Fibroblast of the aortic adventitia (primary cell): Measurements from ENCODE around the gene CRISP1. TPM values are rescaled to one million over a fixed set of nuclear protein-coding genes. Genes with fewer than 3 reads are reported as not detected.

Experiments used
- DNase-seq: peaks from one replicate; pipeline ENCODE4 v3.0.0-alpha.2; 2010; ENCODE audit warnings: low read depth
- H3K4me3 ChIP-seq: 2 replicates; pipeline ENCODE4 v1.5.1; 2011; ENCODE audit warnings: low read depth, mild to moderate bottlenecking, control low read depth, low read length, moderate library complexity
- total RNA-seq: library from RNA; depleted of rRNA; stranded (reverse); fragments of >200 nt; gene quantifications from 2 replicates; pipeline ENCODE4 v1.2.3, GENCODE V29; 2012; ENCODE audit warnings: low replicate concordance
- TF ChIP-seq, protein P1 (sequence below): IDR thresholded peaks from 2 replicates; pipeline ENCODE4 v1.5.1; 2011; ENCODE audit warnings: mild to moderate bottlenecking, low read length, control low read depth, inconsistent platforms; ENCODE audit not compliant: insufficient read depth

CRISP1 gene, protein sequence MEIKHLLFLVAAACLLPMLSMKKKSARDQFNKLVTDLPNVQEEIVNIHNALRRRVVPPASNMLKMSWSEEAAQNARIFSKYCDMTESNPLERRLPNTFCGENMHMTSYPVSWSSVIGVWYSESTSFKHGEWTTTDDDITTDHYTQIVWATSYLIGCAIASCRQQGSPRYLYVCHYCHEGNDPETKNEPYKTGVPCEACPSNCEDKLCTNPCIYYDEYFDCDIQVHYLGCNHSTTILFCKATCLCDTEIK
- total RNA-seq, result not detected in 2 replicates

DNA sequence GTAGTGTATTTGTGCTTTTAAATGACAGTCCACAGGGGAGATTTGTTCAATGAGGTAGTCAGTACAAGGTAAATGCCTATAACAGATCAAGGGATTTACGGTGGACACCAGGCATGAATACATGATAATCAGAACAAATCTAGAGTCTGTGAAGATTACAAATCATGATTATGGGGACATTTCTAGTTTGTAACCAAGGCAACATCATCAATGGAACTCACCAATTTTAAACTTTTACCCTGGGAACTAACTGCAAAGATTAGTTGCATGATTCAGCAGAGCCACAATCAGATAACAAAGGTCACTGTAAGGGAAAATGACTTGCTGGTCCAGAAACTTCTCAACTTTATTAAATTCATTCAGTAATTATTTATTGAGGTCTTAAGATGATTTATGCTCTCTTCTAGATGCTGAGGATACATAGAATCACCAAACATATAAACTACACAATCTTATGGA lies at the start of gene CRISP1:
CRISP1 (minus strand) TSS at position 51 of the 459 bp plus-strand sequence. CDS start 9,135 bp downstream, outside the sequence.
- TF ChIP-seq, protein P1, sequence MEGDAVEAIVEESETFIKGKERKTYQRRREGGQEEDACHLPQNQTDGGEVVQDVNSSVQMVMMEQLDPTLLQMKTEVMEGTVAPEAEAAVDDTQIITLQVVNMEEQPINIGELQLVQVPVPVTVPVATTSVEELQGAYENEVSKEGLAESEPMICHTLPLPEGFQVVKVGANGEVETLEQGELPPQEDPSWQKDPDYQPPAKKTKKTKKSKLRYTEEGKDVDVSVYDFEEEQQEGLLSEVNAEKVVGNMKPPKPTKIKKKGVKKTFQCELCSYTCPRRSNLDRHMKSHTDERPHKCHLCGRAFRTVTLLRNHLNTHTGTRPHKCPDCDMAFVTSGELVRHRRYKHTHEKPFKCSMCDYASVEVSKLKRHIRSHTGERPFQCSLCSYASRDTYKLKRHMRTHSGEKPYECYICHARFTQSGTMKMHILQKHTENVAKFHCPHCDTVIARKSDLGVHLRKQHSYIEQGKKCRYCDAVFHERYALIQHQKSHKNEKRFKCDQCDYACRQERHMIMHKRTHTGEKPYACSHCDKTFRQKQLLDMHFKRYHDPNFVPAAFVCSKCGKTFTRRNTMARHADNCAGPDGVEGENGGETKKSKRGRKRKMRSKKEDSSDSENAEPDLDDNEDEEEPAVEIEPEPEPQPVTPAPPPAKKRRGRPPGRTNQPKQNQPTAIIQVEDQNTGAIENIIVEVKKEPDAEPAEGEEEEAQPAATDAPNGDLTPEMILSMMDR, result no peak
- H3K4me3 ChIP-seq, result no peak within 1 kb of the TSS
- no peak for DNase-seq

DNA sequence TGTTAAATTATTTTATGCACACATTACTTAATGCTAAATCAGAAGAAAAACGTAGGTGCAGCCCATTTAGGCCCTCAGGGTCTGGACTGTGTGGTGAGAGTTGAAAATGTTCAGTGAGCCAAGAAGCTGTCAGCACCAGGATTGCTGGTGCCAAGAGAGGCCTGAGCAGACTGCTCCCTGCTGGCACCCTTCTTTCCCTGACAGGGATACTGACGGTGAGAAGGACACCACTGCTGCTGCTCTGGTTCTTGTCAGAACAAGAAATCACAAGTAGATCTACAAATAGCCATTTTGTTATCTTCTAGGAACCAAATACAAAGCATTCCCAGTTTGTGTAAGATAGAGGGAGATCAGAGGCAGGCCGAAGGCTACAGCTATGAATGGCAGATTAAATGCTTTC lies 48.7 kb upstream of the CRISP1 start:
- H3K4me3 ChIP-seq, result no peak overlapping the region
- TF ChIP-seq, protein P1, result no peak
- DNase-seq, result no peak

- TF ChIP-seq, protein P1, result no peak
- H3K4me3 ChIP-seq, result no peak overlapping the region
- DNase-seq, result no peak
Measured at GRCh38 chr6:49913636-49914375, 47.5 kb upstream of the CRISP1 start.

DNA sequence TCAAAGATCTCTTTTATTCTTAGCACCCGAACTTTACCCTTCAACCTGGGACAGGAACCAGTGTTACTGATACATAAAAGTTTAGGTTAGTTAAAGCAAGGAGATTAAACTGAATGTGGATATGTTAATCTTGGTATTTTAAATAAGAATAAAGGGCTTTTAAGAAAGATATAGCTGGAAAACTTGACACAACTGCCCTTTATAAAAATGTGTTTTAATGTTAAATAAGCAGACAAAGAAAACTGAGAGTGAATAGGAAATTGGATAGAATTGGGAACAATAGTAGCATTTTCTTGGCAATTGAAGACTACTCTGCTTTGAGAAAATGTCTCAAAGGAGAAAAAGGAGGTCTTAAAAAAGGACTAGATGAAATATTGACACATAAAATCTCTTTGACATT lies 45.9 kb upstream of the CRISP1 start:
- DNase-seq, result no peak
- H3K4me3 ChIP-seq, result no peak overlapping the region
- TF ChIP-seq, protein P1, result no peak

DNA sequence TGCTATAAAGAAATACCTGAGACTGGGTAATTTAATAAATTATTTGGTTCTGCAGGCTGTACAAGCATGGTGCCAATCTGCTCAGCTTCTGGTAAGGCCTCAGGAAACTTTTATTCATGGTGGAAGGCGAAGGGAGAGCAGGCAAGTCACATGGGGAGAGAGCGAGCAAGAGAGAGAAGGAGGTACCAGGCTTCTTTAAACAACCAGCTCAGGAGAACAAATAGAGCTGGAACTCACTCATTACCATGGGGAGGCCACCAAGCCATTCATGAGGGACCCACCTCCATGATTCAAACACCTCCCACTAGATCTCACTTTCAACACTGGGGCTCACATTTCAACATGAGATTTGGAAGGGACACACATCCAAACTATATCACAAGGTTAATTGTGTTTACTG lies 44.9 kb upstream of the CRISP1 start:
- TF ChIP-seq, protein P1, result no peak
- DNase-seq, result no peak
- H3K4me3 ChIP-seq, result no peak overlapping the region

GRCh38 chr6:49909563-49909962 lies 43.2 kb upstream of the CRISP1 start:
- TF ChIP-seq, protein P1, result no peak
- H3K4me3 ChIP-seq, result no peak overlapping the region
- DNase-seq, result no peak
